Left ventricle myocardium inferior (tissue), 1 donor: Measurements from ENCODE around the gene TMEM126A. TPM values are rescaled to one million over a fixed set of nuclear protein-coding genes. Genes with fewer than 3 reads are reported as not detected.

Experiments
- DNase-seq: peaks from one replicate; pipeline ENCODE4 v3.0.0-alpha.2; 2020
- H3K27ac ChIP-seq: fragments of 200-600 bp; replicated peaks from 2 replicates; pipeline ENCODE4 v1.8.0; 2021
- H3K27me3 ChIP-seq: fragments of 200-600 bp; 2 replicates; pipeline ENCODE4 v1.8.0; 2021; ENCODE audit warnings: low read depth
- H3K36me3 ChIP-seq: fragments of 200-600 bp; 2 replicates; pipeline ENCODE4 v1.8.0; 2021
- H3K4me1 ChIP-seq: fragments of 200-600 bp; 2 replicates; pipeline ENCODE4 v1.8.0; 2021
- H3K4me3 ChIP-seq: fragments of 200-600 bp; 2 replicates; pipeline ENCODE4 v1.8.0; 2021; ENCODE audit warnings: mild to moderate bottlenecking, moderate library complexity
- H3K9me3 ChIP-seq: fragments of 200-600 bp; replicated peaks from 2 replicates; pipeline ENCODE4 v1.8.0; 2021
- intact Hi-C: fragments of 100-400 bp; cut with micrococcal nuclease; formaldehyde crosslinking; loops from one replicate; pipeline ENCODE4 v1.11.0; 2022
- total RNA-seq: library from RNA; stranded (reverse); fragmentation: NEBNext Ultra II Directional; extraction: Animal tissue kit (Norgen Biotek cat#: 25700); gene quantifications from one replicate; pipeline ENCODE4 v1.2.1, GENCODE V29; 2021
- TF ChIP-seq, protein P1 (sequence below): fragments of 200-600 bp; IDR thresholded peaks from 2 replicates; pipeline ENCODE4 v1.8.0; 2021; ENCODE audit warnings: antibody characterized with exemption, mild to moderate bottlenecking, borderline replicate concordance
- donor health status: DM: no; HTN: yes; CAD: no; lungs with severe emphysema.

TMEM126A gene
- total RNA-seq, 1 donor from 2014 or later = 75.2 TPM

DNA sequence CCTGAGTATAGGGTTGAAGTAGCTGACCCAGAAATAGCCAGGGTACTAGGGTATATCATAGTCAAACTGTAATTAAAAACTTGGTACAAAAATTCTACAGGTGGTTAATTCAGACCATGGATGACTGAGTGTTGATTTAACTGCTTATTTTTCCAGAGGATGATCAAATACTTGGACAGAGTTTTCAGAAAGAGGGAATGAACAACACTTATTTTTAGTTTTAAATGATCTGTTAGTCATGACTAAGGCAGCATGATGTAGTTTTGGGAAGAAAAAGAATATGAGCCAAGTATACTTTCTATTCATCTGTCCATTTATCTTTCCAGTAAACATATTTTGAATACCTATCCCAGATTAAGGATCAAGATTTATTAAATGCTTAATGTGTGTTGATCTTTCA is 58.0 kb downstream of the TMEM126A start:
- no peaks in the 10 kb centered on the region for H3K4me1 ChIP-seq
- H3K27me3 ChIP-seq = no peaks in the 10 kb centered on the region
- no peak overlapping the region for H3K27ac ChIP-seq
- TF ChIP-seq, protein P1, sequence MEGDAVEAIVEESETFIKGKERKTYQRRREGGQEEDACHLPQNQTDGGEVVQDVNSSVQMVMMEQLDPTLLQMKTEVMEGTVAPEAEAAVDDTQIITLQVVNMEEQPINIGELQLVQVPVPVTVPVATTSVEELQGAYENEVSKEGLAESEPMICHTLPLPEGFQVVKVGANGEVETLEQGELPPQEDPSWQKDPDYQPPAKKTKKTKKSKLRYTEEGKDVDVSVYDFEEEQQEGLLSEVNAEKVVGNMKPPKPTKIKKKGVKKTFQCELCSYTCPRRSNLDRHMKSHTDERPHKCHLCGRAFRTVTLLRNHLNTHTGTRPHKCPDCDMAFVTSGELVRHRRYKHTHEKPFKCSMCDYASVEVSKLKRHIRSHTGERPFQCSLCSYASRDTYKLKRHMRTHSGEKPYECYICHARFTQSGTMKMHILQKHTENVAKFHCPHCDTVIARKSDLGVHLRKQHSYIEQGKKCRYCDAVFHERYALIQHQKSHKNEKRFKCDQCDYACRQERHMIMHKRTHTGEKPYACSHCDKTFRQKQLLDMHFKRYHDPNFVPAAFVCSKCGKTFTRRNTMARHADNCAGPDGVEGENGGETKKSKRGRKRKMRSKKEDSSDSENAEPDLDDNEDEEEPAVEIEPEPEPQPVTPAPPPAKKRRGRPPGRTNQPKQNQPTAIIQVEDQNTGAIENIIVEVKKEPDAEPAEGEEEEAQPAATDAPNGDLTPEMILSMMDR = no peak
- H3K36me3 ChIP-seq = no peaks in the 10 kb centered on the region
- no peaks in the 10 kb centered on the region for H3K9me3 ChIP-seq
- DNase-seq = no peak
- H3K4me3 ChIP-seq = no peak overlapping the region
- intact Hi-C loops = no loop called here

Other genes starting within 250 kb of the TMEM126A start
- 6.5 TPM for gene DLG2, start 20.6 kb upstream of the TMEM126A start, total RNA-seq
- 55.4 TPM for gene TMEM126B, start 19.4 kb upstream of the TMEM126A start, total RNA-seq
- gene CREBZF, start 17.2 kb downstream of the TMEM126A start, total RNA-seq = 12.9 TPM
- gene CCDC89, start 38.2 kb downstream of the TMEM126A start, total RNA-seq = 0.63 TPM
- 3.8 TPM for gene SYTL2, start 163.2 kb downstream of the TMEM126A start, total RNA-seq
- gene CCDC83, start 207.4 kb downstream of the TMEM126A start, total RNA-seq = not detected